ENCODE data around the gene ACAA1. TPM values are rescaled to one million over a fixed set of nuclear protein-coding genes. Genes with fewer than 3 reads are reported as not detected.

The ACAA1 gene
- total and polyA plus RNA-seq, 2 of the 13 experiments (the other 11 are each of a cell fraction or from before 2014, with no cell fraction given): 60.8 to 188 TPM

DNA sequence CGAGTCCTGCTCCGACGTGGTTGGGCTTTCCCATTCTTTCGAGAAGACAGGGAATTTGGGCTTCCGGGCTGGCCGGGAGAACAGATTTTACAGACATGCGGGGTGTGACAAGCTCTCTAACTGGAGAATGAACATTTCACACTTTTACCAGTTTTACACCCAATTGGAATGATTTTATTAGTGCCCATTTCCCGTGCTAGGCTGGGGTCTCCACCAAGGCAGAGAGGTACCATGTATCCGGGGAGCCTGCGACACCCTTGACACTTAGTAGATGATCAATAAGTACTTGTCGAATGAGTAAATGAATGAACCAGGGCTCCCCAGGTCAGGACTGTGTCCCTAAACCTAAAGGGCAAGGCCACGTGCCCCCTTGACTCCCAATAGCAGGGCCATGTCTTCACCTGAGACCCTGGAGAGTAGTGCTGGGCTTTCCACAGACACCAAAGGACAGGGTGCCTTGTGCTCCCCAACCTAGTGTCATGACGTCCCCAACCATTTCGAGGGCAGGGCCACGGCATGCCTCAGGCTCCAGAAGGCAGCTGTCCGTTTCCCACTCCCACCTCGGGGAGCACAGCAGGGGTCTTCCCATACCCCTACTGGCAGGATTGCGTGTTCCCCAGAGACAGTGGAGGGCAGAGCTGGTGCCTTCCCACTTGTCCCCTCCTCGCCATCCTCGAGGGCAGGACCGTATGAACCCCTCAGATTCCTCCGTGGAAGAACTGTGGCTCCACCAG is 855 bp upstream of the ACAA1 start (continued):
- TF ChIP-seq, protein P1, sequence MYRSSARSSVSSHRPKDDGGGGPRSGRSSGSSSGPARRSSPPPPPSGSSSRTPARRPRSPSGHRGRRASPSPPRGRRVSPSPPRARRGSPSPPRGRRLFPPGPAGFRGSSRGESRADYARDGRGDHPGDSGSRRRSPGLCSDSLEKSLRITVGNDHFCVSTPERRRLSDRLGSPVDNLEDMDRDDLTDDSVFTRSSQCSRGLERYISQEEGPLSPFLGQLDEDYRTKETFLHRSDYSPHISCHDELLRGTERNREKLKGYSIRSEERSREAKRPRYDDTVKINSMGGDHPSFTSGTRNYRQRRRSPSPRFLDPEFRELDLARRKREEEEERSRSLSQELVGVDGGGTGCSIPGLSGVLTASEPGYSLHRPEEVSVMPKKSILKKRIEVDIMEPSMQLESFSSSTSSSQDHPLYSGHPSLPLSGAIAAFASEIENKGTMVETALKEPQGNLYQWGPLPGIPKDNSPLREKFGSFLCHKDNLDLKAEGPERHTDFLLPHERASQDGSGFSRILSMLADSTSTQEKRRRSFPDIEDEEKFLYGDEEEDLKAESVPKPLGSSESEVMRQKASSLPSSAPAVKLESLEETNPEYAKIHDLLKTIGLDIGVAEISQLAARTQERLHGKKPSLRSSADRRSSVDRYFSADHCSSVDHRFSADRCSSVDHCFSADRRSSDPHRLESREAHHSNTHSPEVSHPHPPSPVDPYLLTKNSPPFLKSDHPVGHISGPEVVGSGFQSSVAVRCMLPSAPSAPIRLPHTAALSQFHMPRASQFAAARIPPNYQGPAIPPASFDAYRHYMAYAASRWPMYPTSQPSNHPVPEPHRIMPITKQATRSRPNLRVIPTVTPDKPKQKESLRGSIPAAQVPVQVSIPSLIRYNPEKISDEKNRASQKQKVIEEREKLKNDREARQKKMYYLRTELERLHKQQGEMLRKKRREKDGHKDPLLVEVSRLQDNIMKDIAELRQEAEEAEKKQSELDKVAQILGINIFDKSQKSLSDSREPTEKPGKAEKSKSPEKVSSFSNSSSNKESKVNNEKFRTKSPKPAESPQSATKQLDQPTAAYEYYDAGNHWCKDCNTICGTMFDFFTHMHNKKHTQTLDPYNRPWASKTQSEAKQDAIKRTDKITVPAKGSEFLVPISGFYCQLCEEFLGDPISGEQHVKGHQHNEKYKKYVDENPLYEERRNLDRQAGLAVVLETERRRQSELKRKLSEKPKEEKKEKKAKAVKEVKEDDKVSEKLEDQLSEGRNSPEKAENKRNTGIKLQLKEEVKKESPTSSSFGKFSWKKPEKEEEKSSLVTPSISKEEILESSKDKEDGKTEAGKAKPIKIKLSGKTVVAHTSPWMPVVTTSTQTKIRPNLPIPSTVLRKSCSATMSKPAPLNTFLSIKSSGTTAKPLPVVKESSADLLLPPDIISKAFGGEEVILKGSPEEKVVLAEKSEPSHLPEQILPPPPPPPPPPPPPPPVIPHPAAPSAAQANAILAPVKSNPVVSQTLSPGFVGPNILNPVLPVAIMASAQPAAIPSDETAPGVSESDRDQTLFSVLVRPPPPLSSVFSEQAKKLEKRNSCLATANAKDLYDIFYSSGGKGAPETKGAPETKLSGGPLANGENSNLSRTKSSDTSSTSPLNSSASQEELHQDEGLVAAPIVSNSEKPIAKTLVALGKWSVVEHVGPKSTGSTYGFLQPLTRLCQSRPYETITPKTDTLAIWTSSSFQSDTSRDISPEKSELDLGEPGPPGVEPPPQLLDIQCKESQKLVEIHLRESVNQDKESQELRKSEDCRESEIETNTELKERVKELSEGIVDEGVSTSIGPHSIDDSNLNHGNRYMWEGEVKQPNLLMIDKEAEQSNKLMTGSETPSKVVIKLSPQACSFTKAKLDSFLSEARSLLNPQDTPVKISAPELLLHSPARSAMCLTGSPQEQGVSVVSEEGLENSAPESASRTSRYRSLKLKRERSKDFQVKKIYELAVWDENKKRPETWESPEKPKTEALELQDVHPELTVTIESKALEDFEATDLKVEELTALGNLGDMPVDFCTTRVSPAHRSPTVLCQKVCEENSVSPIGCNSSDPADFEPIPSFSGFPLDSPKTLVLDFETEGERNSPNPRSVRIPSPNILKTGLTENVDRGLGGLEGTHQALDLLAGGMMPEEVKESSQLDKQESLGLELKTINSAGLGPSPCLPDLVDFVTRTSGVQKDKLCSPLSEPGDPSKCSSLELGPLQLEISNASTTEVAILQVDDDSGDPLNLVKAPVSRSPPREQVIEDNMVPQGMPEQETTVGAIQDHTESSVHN (CRISPR knock-in tag; IDR thresholded peaks at IDR 0.05): no peak
- TF ChIP-seq TAF15 (IDR thresholded peaks at IDR 0.05; ENCODE audit: low read depth, low read length, poor library complexity, severe bottlenecking): no peak
- no peak for TF ChIP-seq ZFP90 (CRISPR knock-in tag; IDR thresholded peaks at IDR 0.05; ENCODE audit: borderline replicate concordance)
- TF ChIP-seq BRCA1 (CRISPR knock-in tag; IDR thresholded peaks at IDR 0.05): 0 out of 2 replicates have a peak, but pooled peaks have one; percentile 56
- no peak for TF ChIP-seq ZNF687 (CRISPR knock-in tag; IDR thresholded peaks at IDR 0.05)
- peak; percentile 26; the same call in 1 of the 2 replicates for TF ChIP-seq HNF4A (CRISPR knock-in tag; IDR thresholded peaks at IDR 0.05)
- TF ChIP-seq ZNF12 (CRISPR knock-in tag; IDR thresholded peaks at IDR 0.05): no peak
- no peak for TF ChIP-seq ZFX (CRISPR knock-in tag; IDR thresholded peaks at IDR 0.05; ENCODE audit: low read depth)
- no peak for TF ChIP-seq PAF1 (CRISPR knock-in tag; IDR thresholded peaks at IDR 0.05)
- TF ChIP-seq SAFB2 (CRISPR knock-in tag; IDR thresholded peaks at IDR 0.05; ENCODE audit: borderline replicate concordance, low read depth): no peak
- TF ChIP-seq GATAD1 (CRISPR knock-in tag; IDR thresholded peaks at IDR 0.05): 0 out of 2 replicates have a peak, but pooled peaks have one; percentile 10
- 0 out of 2 replicates have a peak, but pooled peaks have one; percentile 11 for TF ChIP-seq MXD3 (CRISPR knock-in tag; IDR thresholded peaks at IDR 0.05)
- TF ChIP-seq, protein P2, sequence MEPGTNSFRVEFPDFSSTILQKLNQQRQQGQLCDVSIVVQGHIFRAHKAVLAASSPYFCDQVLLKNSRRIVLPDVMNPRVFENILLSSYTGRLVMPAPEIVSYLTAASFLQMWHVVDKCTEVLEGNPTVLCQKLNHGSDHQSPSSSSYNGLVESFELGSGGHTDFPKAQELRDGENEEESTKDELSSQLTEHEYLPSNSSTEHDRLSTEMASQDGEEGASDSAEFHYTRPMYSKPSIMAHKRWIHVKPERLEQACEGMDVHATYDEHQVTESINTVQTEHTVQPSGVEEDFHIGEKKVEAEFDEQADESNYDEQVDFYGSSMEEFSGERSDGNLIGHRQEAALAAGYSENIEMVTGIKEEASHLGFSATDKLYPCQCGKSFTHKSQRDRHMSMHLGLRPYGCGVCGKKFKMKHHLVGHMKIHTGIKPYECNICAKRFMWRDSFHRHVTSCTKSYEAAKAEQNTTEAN (CRISPR knock-in tag; conservative IDR thresholded peaks at IDR 0.05): no peak
- 0 out of 2 replicates have a peak, but pooled peaks have one; percentile 11 for TF ChIP-seq ZSCAN29 (CRISPR knock-in tag; conservative IDR thresholded peaks at IDR 0.05)
